ENCODE data around the gene SEMA4A. TPM values are rescaled to one million over a fixed set of nuclear protein-coding genes. Genes with fewer than 3 reads are reported as not detected.

The SEMA4A gene
- total RNA-seq, 2 experiments from 2014 or later: 9.4 to 10.1 TPM

DNA sequence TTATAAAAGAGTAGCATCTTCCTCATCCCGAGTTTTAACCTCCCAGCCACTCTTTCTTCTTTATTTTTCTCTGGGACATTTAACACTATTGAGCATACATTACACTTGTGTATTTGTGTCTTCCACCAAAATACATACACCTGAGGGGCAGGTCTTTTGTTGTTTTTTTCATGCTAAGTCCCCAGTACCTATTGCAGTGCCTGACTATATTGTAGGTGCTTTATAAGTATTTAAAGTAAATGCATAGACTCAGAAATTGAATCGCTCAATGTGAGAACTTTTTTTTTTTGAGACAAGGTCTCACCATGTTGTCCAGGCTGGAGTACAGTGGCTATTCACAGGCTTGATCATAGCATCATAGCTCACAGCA lies 7.8 kb upstream of the SEMA4A start:
- Mint-ChIP-seq H3K27me3 (peaks cover 5% of the 10 kb centered on the region), H3K9me3 (no peaks in the 10 kb centered on the region), H3K4me3 (no peak overlapping the region), H3K36me3 (ENCODE audit: low read depth) (no peaks in the 10 kb centered on the region), H3K27ac (peak overlapping the region; percentile 71), H3K4me1 (ENCODE audit: low read depth) (peaks cover 24% of the 10 kb centered on the region)
- intact Hi-C loops (cut with DNase I, micrococcal nuclease): loop anchor here (1.0 to 5.0 kb wide), 4 partner anchors 47 to 174 kb away; partner anchors contain the start of gene SLC25A44 (in 1 of the 2)
- no peaks in the 10 kb centered on the region for H3K27me3 ChIP-seq (ENCODE audit: control insufficient read depth in 1 of 2, insufficient read depth in 2 of 2, low read length in 2 of 2)
- H3K27ac ChIP-seq (ENCODE audit: low read depth in 1 of 2, low read length in 2 of 2): no peak overlapping the region
- ATAC-seq (ENCODE audit: poor library complexity) (no peak), DNase-seq (no peak)
- peaks cover 26% of the 10 kb centered on the region for H3K4me1 ChIP-seq (ENCODE audit: insufficient read depth, low read length)
- no peaks in the 10 kb centered on the region for H3K9me3 ChIP-seq (ENCODE audit: control insufficient read depth in 1 of 2, insufficient read depth in 1 of 2, low read length in 2 of 2)
- POLR2A ChIA-PET: interaction anchor here (1.0 to 3.5 kb wide), 2 partner anchors 67 to 80 kb away, joined by 3 to 16 read pairs; partner anchors contain the start of gene PMF1
- H3K4me3 ChIP-seq (ENCODE audit: low read length): no peak overlapping the region
- no peaks in the 10 kb centered on the region for H3K36me3 ChIP-seq (ENCODE audit: insufficient read depth, low read length)
- CTCF ChIA-PET: interaction anchor here (0.5 to 4.8 kb wide), 4 partner anchors 33 to 128 kb away, joined by 4 to 31 read pairs (median 13); no protein-coding TSS in a partner anchor
- TF ChIP-seq, protein P1, sequence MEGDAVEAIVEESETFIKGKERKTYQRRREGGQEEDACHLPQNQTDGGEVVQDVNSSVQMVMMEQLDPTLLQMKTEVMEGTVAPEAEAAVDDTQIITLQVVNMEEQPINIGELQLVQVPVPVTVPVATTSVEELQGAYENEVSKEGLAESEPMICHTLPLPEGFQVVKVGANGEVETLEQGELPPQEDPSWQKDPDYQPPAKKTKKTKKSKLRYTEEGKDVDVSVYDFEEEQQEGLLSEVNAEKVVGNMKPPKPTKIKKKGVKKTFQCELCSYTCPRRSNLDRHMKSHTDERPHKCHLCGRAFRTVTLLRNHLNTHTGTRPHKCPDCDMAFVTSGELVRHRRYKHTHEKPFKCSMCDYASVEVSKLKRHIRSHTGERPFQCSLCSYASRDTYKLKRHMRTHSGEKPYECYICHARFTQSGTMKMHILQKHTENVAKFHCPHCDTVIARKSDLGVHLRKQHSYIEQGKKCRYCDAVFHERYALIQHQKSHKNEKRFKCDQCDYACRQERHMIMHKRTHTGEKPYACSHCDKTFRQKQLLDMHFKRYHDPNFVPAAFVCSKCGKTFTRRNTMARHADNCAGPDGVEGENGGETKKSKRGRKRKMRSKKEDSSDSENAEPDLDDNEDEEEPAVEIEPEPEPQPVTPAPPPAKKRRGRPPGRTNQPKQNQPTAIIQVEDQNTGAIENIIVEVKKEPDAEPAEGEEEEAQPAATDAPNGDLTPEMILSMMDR (IDR thresholded peaks at IDR 0.05): no peak

GRCh38 chr1:156146020-156146768 lies 7.2 kb upstream of the SEMA4A start:
- peaks cover 30% of the 10 kb centered on the region for H3K4me1 ChIP-seq (ENCODE audit: insufficient read depth, low read length)
- no peaks in the 10 kb centered on the region for H3K27me3 ChIP-seq (ENCODE audit: control insufficient read depth in 1 of 2, insufficient read depth in 2 of 2, low read length in 2 of 2)
- H3K36me3 Mint-ChIP-seq (ENCODE audit: low read depth): no peaks in the 10 kb centered on the region
- TF ChIP-seq, protein P1 (IDR thresholded peaks at IDR 0.05): peak; percentile 73
- CTCF ChIA-PET: interaction anchor here (0.5 to 4.8 kb wide), 6 partner anchors 32 to 128 kb away, joined by 3 to 31 read pairs (median 9); no protein-coding TSS in a partner anchor
- no peaks in the 10 kb centered on the region for H3K9me3 ChIP-seq (ENCODE audit: control insufficient read depth in 1 of 2, insufficient read depth in 1 of 2, low read length in 2 of 2)
- H3K27ac ChIP-seq (ENCODE audit: low read depth in 1 of 2, low read length in 2 of 2): no peak overlapping the region
- peak in 8 of 14 experiments; percentile 25 to 83 (median 47) for DNase-seq
- peak; percentile 76 for ATAC-seq (ENCODE audit: poor library complexity)
- intact Hi-C loops (cut with DNase I, micrococcal nuclease): loop anchor here (1.0 to 5.0 kb wide), 4 partner anchors 46 to 173 kb away; partner anchors contain the start of gene SLC25A44 (in 1 of the 2)
- peaks cover 5% of the 10 kb centered on the region for H3K27me3 Mint-ChIP-seq
- H3K4me3 Mint-ChIP-seq: peak overlapping the region; percentile 60
- peak overlapping the region; percentile 71 for H3K27ac Mint-ChIP-seq
- H3K4me1 Mint-ChIP-seq (ENCODE audit: low read depth): peaks cover 24% of the 10 kb centered on the region
- POLR2A ChIA-PET: interaction anchor here (1.0 to 3.5 kb wide), 3 partner anchors 47 to 79 kb away, joined by 3 to 16 read pairs (median 3); partner anchors contain the start of gene PMF1
- no peaks in the 10 kb centered on the region for H3K9me3 Mint-ChIP-seq
- H3K36me3 ChIP-seq (ENCODE audit: insufficient read depth, low read length): no peaks in the 10 kb centered on the region
- H3K4me3 ChIP-seq (ENCODE audit: low read length): no peak overlapping the region

GRCh38 chr1:156146769-156147405 lies 6.5 kb upstream of the SEMA4A start:
- TF ChIP-seq, protein P1 (IDR thresholded peaks at IDR 0.05): no peak
- H3K36me3 Mint-ChIP-seq (ENCODE audit: low read depth): no peaks in the 10 kb centered on the region
- H3K27ac Mint-ChIP-seq: peak overlapping the region; percentile 24
- no peaks in the 10 kb centered on the region for H3K9me3 Mint-ChIP-seq
- peak in 1 of 14 experiments; percentile 70 for DNase-seq
- ATAC-seq (ENCODE audit: poor library complexity): no peak
- intact Hi-C loops (cut with DNase I, micrococcal nuclease): loop anchor here (1.0 to 5.0 kb wide), 4 partner anchors 45 to 172 kb away; partner anchors contain the start of gene SLC25A44 (in 1 of the 2)
- ChIA-PET CTCF (interaction anchor here (1.0 to 3.8 kb wide), 3 partner anchors 50 to 109 kb away, joined by 3 to 31 read pairs (median 14); no protein-coding TSS in a partner anchor), POLR2A (interaction anchor here (1.0 to 3.5 kb wide), 2 partner anchors 47 to 79 kb away, joined by 3 to 16 read pairs; no protein-coding TSS in a partner anchor)
- no peaks in the 10 kb centered on the region for H3K27me3 ChIP-seq (ENCODE audit: control insufficient read depth in 1 of 2, insufficient read depth in 2 of 2, low read length in 2 of 2)
- no peaks in the 10 kb centered on the region for H3K36me3 ChIP-seq (ENCODE audit: insufficient read depth, low read length)
- H3K9me3 ChIP-seq (ENCODE audit: control insufficient read depth in 1 of 2, insufficient read depth in 1 of 2, low read length in 2 of 2): no peaks in the 10 kb centered on the region
- no peak overlapping the region for H3K4me3 ChIP-seq (ENCODE audit: low read length)
- no peak overlapping the region for H3K27ac ChIP-seq (ENCODE audit: low read depth in 1 of 2, low read length in 2 of 2)
- peaks cover 5% of the 10 kb centered on the region for H3K27me3 Mint-ChIP-seq
- H3K4me1 Mint-ChIP-seq (ENCODE audit: low read depth): peaks cover 24% of the 10 kb centered on the region
- peak overlapping the region; percentile 60 for H3K4me3 Mint-ChIP-seq
- H3K4me1 ChIP-seq (ENCODE audit: insufficient read depth, low read length): peaks cover 31% of the 10 kb centered on the region
